Ishikawa (cell line): Measurements from ENCODE around the gene GAS2L2.

Experiments
- CEBPB ChIP-seq: IDR thresholded peaks from 2 replicates; pipeline ENCODE4 v1.6.1; 2012
- CREB1 ChIP-seq: IDR thresholded peaks from 2 replicates; pipeline ENCODE4 v1.6.1; 2012; ENCODE audit warnings: low read depth
- EGR1 ChIP-seq: IDR thresholded peaks from 2 replicates; pipeline ENCODE4 v1.6.1; 2012
- EP300 ChIP-seq: IDR thresholded peaks from 2 replicates; pipeline ENCODE4 v1.6.1; 2012; ENCODE audit warnings: borderline replicate concordance
- FOXM1 ChIP-seq: IDR thresholded peaks from 2 replicates; pipeline ENCODE4 v1.6.1; 2012; ENCODE audit warnings: low read depth, borderline replicate concordance
- MAX ChIP-seq: IDR thresholded peaks from 2 replicates; pipeline ENCODE4 v1.6.1; 2012
- NFIC ChIP-seq: IDR thresholded peaks from 2 replicates; pipeline ENCODE4 v1.6.1; 2012
- RAD21 ChIP-seq: IDR thresholded peaks from 2 replicates; pipeline ENCODE4 v1.6.1; 2012; ENCODE audit warnings: low read depth
- REST ChIP-seq: IDR thresholded peaks from 2 replicates; pipeline ENCODE4 v1.6.1; 2012; ENCODE audit warnings: low read depth, mild to moderate bottlenecking
- TAF1 ChIP-seq: IDR thresholded peaks from 2 replicates; pipeline ENCODE4 v1.6.1; 2012; ENCODE audit warnings: low read depth, mild to moderate bottlenecking
- TCF12 ChIP-seq: IDR thresholded peaks from 2 replicates; pipeline ENCODE4 v1.6.1; 2012; ENCODE audit warnings: low read depth
- TEAD4 ChIP-seq: IDR thresholded peaks from 2 replicates; pipeline ENCODE4 v1.6.1; 2012
- YY1 ChIP-seq: IDR thresholded peaks from 2 replicates; pipeline ENCODE4 v1.6.1; 2012; ENCODE audit warnings: low read depth
- ZBTB7A ChIP-seq: IDR thresholded peaks from 2 replicates; pipeline ENCODE4 v1.6.1; 2012; ENCODE audit warnings: low read depth
- TF ChIP-seq, protein P1 (sequence below): IDR thresholded peaks from 2 replicates; pipeline ENCODE4 v1.6.1; 2012

Gene GAS2L2

DNA sequence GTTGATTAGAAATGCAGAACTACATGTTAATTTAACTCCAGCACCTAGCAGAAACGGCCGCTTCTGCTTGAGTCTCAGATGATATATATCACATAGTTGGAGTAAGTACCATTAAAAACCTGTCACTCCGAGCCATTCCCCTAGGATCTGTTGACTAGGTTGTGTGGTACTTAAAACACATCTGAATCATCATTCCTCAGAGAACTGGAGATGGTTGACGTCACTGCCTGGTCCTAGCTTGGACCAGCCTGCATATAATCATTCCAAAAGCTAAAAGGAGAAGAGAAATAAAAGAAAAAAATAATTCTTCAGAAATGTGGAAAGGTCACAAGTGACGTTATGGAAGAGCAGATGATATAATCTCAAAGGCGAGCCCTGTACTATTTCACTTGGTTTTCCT lies 52.9 kb downstream of the GAS2L2 start:
- TF ChIP-seq TAF1, result no peak
- TF ChIP-seq, protein P1, sequence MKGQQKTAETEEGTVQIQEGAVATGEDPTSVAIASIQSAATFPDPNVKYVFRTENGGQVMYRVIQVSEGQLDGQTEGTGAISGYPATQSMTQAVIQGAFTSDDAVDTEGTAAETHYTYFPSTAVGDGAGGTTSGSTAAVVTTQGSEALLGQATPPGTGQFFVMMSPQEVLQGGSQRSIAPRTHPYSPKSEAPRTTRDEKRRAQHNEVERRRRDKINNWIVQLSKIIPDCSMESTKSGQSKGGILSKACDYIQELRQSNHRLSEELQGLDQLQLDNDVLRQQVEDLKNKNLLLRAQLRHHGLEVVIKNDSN, result no peak
- TF ChIP-seq CREB1, result no peak
- no peak for TF ChIP-seq FOXM1
- TF ChIP-seq YY1, result no peak
- no peak for TF ChIP-seq EP300
- no peak for TF ChIP-seq MAX
- TF ChIP-seq TEAD4, result no peak
- TF ChIP-seq TCF12, result no peak
- no peak for TF ChIP-seq NFIC
- no peak for TF ChIP-seq RAD21
- TF ChIP-seq CEBPB, result no peak
- no peak for TF ChIP-seq REST
- no peak for TF ChIP-seq EGR1
- TF ChIP-seq ZBTB7A, result no peak

DNA sequence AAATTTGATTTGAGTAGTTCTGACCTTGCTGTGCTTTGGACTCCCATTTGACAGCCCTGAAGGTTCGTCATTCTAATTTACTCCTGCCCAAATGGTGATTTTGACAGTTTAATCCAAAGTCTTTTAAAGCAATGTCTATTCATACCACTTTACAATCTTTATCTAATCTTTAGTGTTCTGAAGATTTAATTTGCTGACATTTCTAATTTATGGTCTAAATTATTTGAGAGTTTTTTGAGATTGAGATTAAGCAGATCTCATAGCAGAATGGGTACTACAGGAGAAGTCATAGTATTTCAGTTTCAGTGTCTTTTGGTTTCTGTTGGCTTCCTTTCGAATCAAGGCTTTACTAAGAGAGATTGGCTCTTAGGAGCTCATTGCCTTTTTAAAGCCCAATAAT lies 54.2 kb downstream of the GAS2L2 start:
- TF ChIP-seq EGR1, result no peak
- no peak for TF ChIP-seq CREB1
- TF ChIP-seq ZBTB7A, result no peak
- TF ChIP-seq YY1, result no peak
- TF ChIP-seq RAD21, result no peak
- TF ChIP-seq MAX, result no peak
- no peak for TF ChIP-seq FOXM1
- TF ChIP-seq TCF12, result no peak
- TF ChIP-seq CEBPB, result no peak
- TF ChIP-seq REST, result no peak
- TF ChIP-seq, protein P1, result no peak
- TF ChIP-seq NFIC, result no peak
- no peak for TF ChIP-seq TEAD4

GRCh38 chr17:35695613-35696012 lies 57.4 kb downstream of the GAS2L2 start:
- TF ChIP-seq EGR1 (no peak), REST (no peak), TCF12 (no peak), CREB1 (no peak), CEBPB (no peak), RAD21 (no peak), NFIC (no peak), ZBTB7A (no peak), FOXM1 (no peak), MAX (no peak), TAF1 (no peak), TEAD4 (no peak), EP300 (no peak), YY1 (no peak)
- TF ChIP-seq, protein P1, result no peak

GRCh38 chr17:35694906-35695305 lies 58.1 kb downstream of the GAS2L2 start:
- no peak for TF ChIP-seq EP300
- TF ChIP-seq CEBPB, result no peak
- no peak for TF ChIP-seq EGR1
- TF ChIP-seq FOXM1, result no peak
- TF ChIP-seq MAX, result no peak
- no peak for TF ChIP-seq TCF12
- no peak for TF ChIP-seq NFIC
- TF ChIP-seq, protein P1, result no peak
- TF ChIP-seq CREB1, result no peak
- no peak for TF ChIP-seq TEAD4
- no peak for TF ChIP-seq REST
- no peak for TF ChIP-seq TAF1
- TF ChIP-seq YY1, result no peak
- TF ChIP-seq ZBTB7A, result no peak
- no peak for TF ChIP-seq RAD21
